Nucleus accumbens (tissue), 56 donors: ENCODE measurements around the gene PHC2.

ENCODE experiments used
- DNase-seq, 56 donors: peaks; one replicate each; lab custom pipeline; 2025; lab: John Stamatoyannopoulos, UW

The PHC2 gene

GRCh38 chr1:33392639-33393038 is 38.3 kb downstream of the PHC2 start:
- DNase-seq, result peak in 18 of 56 donors; percentile 25 to 79 (median 40)

- no peak for DNase-seq
Measured at GRCh38 chr1:33392206-33392605, 38.7 kb downstream of the PHC2 start.

- DNase-seq, result no peak
Measured at GRCh38 chr1:33391343-33392078, 39.4 kb downstream of the PHC2 start.

GRCh38 chr1:33390542-33390941 is 40.4 kb downstream of the PHC2 start:
- DNase-seq, result no peak

DNA sequence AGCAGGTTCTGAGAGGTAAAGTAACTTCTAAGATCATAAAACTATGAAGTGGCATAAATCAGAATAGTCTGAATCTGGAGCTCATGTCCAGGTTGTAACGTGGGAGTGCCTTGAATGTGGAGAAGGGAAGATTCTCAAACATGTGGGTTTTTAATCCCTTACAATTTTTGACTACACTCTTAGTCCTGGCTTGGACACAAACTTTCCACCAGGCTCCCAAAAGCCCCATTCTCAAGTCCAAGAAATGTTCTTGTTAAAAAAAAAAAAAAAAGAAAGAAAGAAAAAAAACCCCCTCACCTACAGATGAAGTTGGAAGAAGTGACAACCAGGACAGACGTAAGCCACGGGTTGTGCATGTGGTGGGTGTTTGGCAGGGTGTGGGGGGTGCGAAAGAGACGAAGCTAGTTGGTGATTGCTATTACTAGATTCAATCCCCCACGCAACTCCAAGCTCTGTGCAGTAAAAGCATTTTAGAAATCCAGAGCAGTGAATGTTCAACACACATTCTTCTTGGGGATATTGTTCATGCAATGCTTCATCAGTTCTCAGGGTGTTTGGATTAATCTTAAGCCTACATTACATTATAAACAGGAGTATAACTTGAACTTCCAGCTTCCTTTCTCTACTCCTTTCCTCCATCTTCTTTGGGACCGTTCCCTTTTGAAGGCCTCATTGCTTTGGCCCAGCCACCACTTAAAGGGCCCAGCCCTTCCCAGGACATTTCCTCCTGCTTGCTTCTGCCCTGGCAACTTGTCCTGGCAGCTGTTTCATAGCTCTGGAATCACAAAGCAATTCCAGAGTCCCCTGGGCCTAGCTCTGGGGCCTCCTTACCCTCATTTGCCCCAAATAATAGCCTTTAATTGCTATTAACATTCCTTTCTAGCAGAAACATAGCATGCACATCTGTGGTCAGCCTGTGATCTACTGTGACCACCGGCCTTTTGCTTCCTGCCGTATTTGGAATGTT is 41.8 kb downstream of the PHC2 start:
- DNase-seq, result peak in 23 of 56 donors; percentile 22 to 79 (median 56)

DNA sequence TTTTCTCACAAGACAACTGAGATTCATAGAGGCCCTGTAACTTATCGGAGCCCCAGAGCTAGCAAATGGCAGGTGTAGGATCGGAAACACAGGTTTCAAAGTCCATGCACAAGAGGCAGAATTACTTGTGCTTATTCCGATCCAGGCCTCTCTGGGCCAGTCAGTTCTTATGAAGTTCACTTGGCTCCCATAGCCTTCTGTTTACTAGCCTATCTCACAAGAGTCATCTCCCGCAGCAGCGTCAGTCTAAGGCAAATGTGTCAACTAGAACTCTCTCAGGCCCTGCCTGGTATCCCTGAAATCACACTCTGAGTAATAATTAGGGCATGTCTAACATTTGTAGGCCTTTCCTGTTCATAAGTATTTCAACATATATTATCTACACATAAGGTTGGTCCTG is 43.3 kb downstream of the PHC2 start:
- DNase-seq, result no peak

GRCh38 chr1:33385251-33385650 is 45.6 kb downstream of the PHC2 start:
- no peak for DNase-seq

DNA sequence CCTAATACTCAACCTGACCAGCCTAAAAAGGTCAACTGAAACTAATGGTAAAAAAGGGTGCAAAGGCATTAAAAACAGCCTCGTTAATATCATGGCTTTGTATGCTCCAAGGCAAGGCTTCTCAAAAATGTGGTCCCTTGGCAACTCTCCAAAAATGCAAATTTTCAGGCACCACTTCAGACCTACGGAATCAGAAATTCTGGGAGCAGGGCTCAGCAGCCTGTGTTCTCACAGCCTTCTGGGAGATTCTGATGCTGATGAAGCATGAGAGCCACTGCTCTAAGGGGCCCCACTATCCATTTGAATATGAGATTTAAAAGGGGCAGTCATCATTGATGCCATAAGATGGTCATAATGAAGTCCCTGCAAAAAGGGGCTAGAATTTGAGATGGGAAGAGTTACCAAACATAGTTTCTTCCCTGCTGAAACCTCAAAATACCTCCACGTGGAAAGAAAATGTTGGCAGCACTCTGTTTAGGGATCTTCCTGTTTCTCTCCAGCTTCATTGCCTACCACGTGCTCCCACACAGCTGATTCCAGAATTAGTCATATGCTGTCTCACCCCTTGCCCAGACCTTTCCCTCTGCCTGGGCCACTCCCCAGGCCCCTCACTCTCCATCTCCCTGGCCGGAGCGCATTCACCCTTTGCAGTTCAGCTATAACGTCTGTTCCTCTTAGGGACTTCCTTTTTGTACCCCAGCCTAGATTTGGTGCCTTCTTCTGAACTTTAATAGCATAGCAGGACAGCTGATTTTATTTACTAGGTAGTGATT is 46.7 kb downstream of the PHC2 start:
- peak in 5 of 56 donors; percentile 27 to 44 (median 38) for DNase-seq

DNA sequence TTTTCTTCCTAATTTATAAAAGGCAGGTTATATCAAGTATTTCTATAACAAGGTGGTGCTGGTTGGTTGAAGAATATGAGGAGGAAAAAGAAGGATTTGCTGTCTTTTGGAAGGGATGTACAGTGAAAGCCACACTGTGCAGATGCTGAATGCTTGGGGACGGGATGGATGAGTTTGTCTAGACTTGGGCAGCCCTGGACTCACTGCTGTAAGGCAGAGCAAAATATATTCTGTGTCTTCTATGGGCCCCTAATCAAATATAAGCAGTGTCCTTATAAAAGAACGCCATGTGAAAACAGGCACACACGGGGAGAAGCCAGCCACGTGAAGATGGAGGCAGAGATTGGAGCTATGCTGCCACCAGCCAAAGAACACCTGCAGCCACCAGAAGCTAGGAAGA is 47.4 kb downstream of the PHC2 start:
- no peak for DNase-seq

GRCh38 chr1:33382661-33383415 is 48.1 kb downstream of the PHC2 start:
- peak in 42 of 56 donors; percentile 28 to 83 (median 68) for DNase-seq

- no peak for DNase-seq
Measured at GRCh38 chr1:33381977-33382376, 48.9 kb downstream of the PHC2 start.

- DNase-seq, result no peak
Measured at GRCh38 chr1:33380811-33381210, 50.1 kb downstream of the PHC2 start.

DNA sequence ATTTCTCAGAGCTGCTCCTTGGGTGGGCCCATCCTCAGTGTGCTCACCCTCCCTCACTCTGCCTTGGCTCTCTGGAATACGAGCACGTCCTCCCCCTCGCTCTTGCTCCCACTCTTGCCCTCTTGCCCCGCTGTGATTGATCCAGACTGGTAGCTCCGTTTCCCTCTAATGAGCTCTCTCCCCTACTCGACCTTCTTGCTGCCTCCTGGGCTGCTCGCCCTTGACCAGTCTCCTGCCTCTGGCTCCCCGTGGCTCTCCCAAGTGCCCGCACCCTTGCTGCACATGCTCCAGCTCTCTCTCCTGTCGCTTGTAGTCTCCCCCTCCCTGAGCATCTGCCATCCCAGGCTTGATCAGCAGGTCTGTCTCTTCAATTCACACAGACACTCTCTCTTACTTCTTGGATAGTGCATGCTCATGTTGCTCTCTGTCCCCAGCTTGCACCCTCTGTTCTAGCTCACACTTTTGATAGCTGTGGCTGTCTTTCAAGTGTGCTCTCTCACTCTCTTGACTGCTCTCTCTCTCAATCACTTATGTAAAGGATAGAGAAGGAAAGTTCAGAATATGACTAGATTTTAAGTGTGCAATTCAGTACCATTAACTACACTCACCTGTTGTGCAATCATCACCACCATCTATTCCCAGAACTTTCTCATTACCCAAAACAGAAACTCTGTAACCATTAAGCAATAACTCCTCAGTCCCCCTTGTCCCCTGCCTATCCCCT is 51.1 kb downstream of the PHC2 start:
- peak in 1 of 56 donors; percentile 29 for DNase-seq

GRCh38 chr1:33378976-33379375 is 51.9 kb downstream of the PHC2 start:
- DNase-seq, result peak in 1 of 56 donors; percentile 33

- no peak for DNase-seq
Measured at GRCh38 chr1:33378524-33378923, 52.4 kb downstream of the PHC2 start.

DNA sequence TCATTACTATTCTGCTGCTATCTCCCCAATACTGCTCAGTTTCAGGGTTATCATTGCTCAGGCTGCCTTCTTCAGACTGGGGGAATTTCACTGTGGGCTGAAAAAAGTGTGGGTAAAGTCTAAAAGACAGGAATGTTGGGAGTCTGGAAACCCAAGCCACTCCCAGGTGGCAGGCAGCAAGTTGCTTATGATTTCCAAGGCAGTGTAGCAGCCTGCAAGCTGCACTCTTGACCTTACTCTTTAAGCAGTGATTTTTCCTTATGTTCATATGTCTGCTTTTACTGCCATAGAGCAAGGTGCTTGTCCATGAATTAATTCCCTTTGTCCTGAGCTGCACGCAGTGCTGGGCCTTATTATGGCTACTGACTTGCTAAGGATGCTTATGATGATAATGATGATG is 53.1 kb downstream of the PHC2 start:
- no peak for DNase-seq

- DNase-seq, result no peak
Measured at GRCh38 chr1:33377013-33377412, 53.9 kb downstream of the PHC2 start.

DNA sequence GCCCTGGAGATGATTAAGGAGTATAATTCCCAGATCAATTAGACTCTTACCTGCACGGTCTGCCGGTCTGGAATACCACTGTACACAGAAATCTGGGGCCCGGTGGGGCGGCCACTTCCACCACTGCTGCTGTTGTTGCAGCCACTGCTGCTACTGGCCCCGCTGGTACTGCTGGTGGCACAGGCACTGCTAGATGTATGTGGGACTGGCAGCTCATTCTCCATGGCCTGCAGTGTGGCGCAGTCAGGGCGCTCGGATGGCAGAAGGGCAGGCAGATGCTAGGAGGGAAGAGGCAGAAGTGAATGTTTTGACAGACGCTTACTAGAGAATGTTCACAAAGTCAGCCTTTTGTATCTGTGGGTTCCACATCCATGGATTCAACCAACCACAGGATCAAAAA is 55.6 kb downstream of the PHC2 start:
- DNase-seq, result no peak
